K562 (cell line): Measurements from ENCODE around the gene CDH2. TPM values are rescaled to one million over a fixed set of nuclear protein-coding genes. Genes with fewer than 3 reads are reported as not detected.

ENCODE experiments used
- ATAC-seq: fragments of 200-7000 bp; cut with Tn5 transposase; 3 replicates; pipeline ENCODE4 v1.9.1; 2020; ENCODE audit warnings: moderate library complexity
- BruUV-seq: library from RNA; stranded (reverse); fragments of 400-500 nt; replicated peaks from 2 replicates; lab custom pipeline; 2021; lab: Mats Ljungman, UMichigan
- CTCF ChIA-PET: fragments of 300-600 bp; formaldehyde crosslinking; extraction: SDS; loops from one replicate; lab custom pipeline; 2021; ENCODE audit warnings: low intra/inter-chr PET ratio; lab: Yijun Ruan, JAX
- POLR2A ChIA-PET: fragments of 300-600, 350-650 bp; sonication (Branson Sonifier 250); formaldehyde crosslinking; extraction: SDS; loops from one replicate; lab custom pipeline; 2021; ENCODE audit warnings: antibody characterized with exemption, inconsistent platforms; lab: Yijun Ruan, JAX
- DNase-seq, 4 experiments: peaks; one replicate each; pipeline versions ENCODE4 v3.0.0 to v3.0.0-alpha.2; 2011 to 2018; ENCODE audit warnings: low spot score in 3 of 4, mixed read lengths in 3 of 4; ENCODE audit errors: extremely low read depth in 1 of 4
- FAIRE-seq: peaks from 2 replicates; lab custom pipeline; 2011; peaks lifted over from hg19 to GRCh38; lab: Jason Lieb, UNC
- H2AFZ ChIP-seq: 2 replicates; pipeline ENCODE4 v1.6.0; 2011; ENCODE audit warnings: low read depth, low read length, control low read depth, inconsistent platforms
- H3K27ac ChIP-seq: fragments of 200-600 bp; 3 replicates; pipeline ENCODE4 v1.8.0; 2011; ENCODE audit warnings: low read depth, mild to moderate bottlenecking, control low read depth, inconsistent platforms, low read length, moderate library complexity, mixed read lengths; ENCODE audit errors: extremely low read depth
- H3K27me3 ChIP-seq, 2 experiments: fragments of 300-600 bp in 1 of 2; 2 replicates in 1 of 2; 3 replicates in 1 of 2; pipeline versions ENCODE4 v1.6.0 to v1.8.0; 2011; ENCODE audit warnings: inconsistent platforms in 2 of 2, low read length in 2 of 2, mild to moderate bottlenecking in 1 of 2, mixed read lengths in 1 of 2, moderate library complexity in 1 of 2; ENCODE audit not compliant: control insufficient read depth in 2 of 2, insufficient read depth in 2 of 2
- H3K36me3 ChIP-seq: fragments of 300-600 bp; 3 replicates; pipeline ENCODE4 v1.8.0; 2011; ENCODE audit warnings: mild to moderate bottlenecking, low read length, inconsistent platforms; ENCODE audit not compliant: control insufficient read depth, insufficient read depth
- H3K4me1 ChIP-seq, 2 experiments: fragments of 200-600 bp in 1 of 2; replicated peaks in 1 of 2; 2 replicates in 1 of 2; 3 replicates in 1 of 2; pipeline versions ENCODE4 v1.5.1 to v1.8.0; 2011; ENCODE audit warnings: inconsistent platforms in 2 of 2, low read length in 2 of 2, mild to moderate bottlenecking in 1 of 2, mixed read lengths in 1 of 2, moderate library complexity in 1 of 2; ENCODE audit not compliant: control insufficient read depth in 2 of 2, insufficient read depth in 2 of 2
- H3K4me2 ChIP-seq: 2 replicates; pipeline ENCODE4 v1.6.1; 2011; ENCODE audit warnings: low read length, control low read depth, inconsistent platforms, mixed read lengths; ENCODE audit not compliant: insufficient read depth
- H3K4me3 ChIP-seq: fragments of 200-600 bp; sonication (generic), shearing (Covaris generic); 2 replicates; pipeline ENCODE4 v1.5.1; 2016; ENCODE audit warnings: control low read depth, inconsistent platforms
- H3K79me2 ChIP-seq: fragments of 200-600 bp; 3 replicates; pipeline ENCODE4 v1.8.0; 2011; ENCODE audit warnings: low read length, inconsistent platforms; ENCODE audit not compliant: control insufficient read depth, insufficient read depth
- H3K9ac ChIP-seq, 2 experiments: 2 replicates each; pipeline versions ENCODE4 v1.6.0 to v1.6.1; 2011; ENCODE audit warnings: low read depth in 2 of 2, low read length in 2 of 2, control low read depth in 1 of 2, inconsistent platforms in 1 of 2, mild to moderate bottlenecking in 1 of 2, mixed read lengths in 1 of 2; ENCODE audit not compliant: insufficient read depth in 1 of 2
- H3K9me1 ChIP-seq: one replicate; pipeline ENCODE4 v1.6.0; 2011; ENCODE audit warnings: inconsistent platforms, mild to moderate bottlenecking, low read length, moderate library complexity; ENCODE audit not compliant: control insufficient read depth, insufficient read depth
- H3K9me3 ChIP-seq: replicated peaks from 2 replicates; pipeline ENCODE4 v1.5.1; 2011; ENCODE audit warnings: low read depth, low read length, inconsistent platforms; ENCODE audit not compliant: control insufficient read depth, insufficient read depth
- H4K20me1 ChIP-seq: replicated peaks from 2 replicates; pipeline ENCODE4 v1.6.1; 2011; ENCODE audit warnings: low read length, inconsistent platforms, mixed read lengths; ENCODE audit not compliant: control insufficient read depth, insufficient read depth
- COPS2 ChIP-seq: fragments of 450-650 bp; conservative IDR thresholded peaks from 2 replicates; pipeline ENCODE4 v1.6.1; 2016; ENCODE audit warnings: mild to moderate bottlenecking, moderate library complexity
- ELF2 ChIP-seq: fragments of 250-450 bp; sonication (Bioruptor Pico); IDR thresholded peaks from 2 replicates; pipeline ENCODE4 v1.5.0; 2021; ENCODE audit warnings: mild to moderate bottlenecking
- FOXP1 ChIP-seq: sonication (generic); formaldehyde crosslinking; IDR thresholded peaks from 2 replicates; pipeline ENCODE4 v1.8.0; 2022; ENCODE audit warnings: mild to moderate bottlenecking, missing genetic modification reagents
- GABPB1 ChIP-seq: sonication (generic); formaldehyde crosslinking; IDR thresholded peaks from 2 replicates; pipeline ENCODE4 v1.8.0; 2022; ENCODE audit warnings: mild to moderate bottlenecking, missing genetic modification reagents
- KAT8 ChIP-seq: fragments of 450-650 bp; IDR thresholded peaks from 2 replicates; pipeline ENCODE4 v1.6.1; 2016; ENCODE audit warnings: low read depth, mild to moderate bottlenecking
- KLF13 ChIP-seq: fragments of 450-650 bp; IDR thresholded peaks from 2 replicates; pipeline ENCODE4 v1.6.1; 2016; ENCODE audit warnings: missing genetic modification characterization, low read depth, mild to moderate bottlenecking, missing compliant biosample characterization, moderate library complexity, borderline replicate concordance
- MEF2A ChIP-seq: IDR thresholded peaks from 2 replicates; pipeline ENCODE4 v1.6.1; 2011; ENCODE audit warnings: low read depth, mild to moderate bottlenecking, low read length, moderate library complexity; ENCODE audit not compliant: control insufficient read depth
- NELFE ChIP-seq: IDR thresholded peaks from 2 replicates; pipeline ENCODE4 v1.6.1; 2011; ENCODE audit warnings: mild to moderate bottlenecking; ENCODE audit not compliant: insufficient read depth, insufficient read length
- RBM22 ChIP-seq: fragments of 200-400 bp; formaldehyde crosslinking; IDR thresholded peaks from 2 replicates; pipeline ENCODE4 v1.6.1; 2018; ENCODE audit warnings: low read length, low read depth; ENCODE audit not compliant: poor library complexity, severe bottlenecking
- RFX1 ChIP-seq: fragments of 450-650 bp; IDR thresholded peaks from 2 replicates; pipeline ENCODE4 v1.6.1; 2016; ENCODE audit warnings: mild to moderate bottlenecking, moderate library complexity
- RHOXF2B ChIP-seq: fragments of 250-450 bp; sonication (Bioruptor Pico); conservative IDR thresholded peaks from 2 replicates; pipeline ENCODE4 v1.5.1; 2021
- SRSF1 ChIP-seq: fragments of 200-400 bp; formaldehyde crosslinking; IDR thresholded peaks from 2 replicates; pipeline ENCODE4 v1.6.1; 2017; ENCODE audit warnings: mild to moderate bottlenecking, low read depth, low read length, moderate library complexity
- TAF15 ChIP-seq: fragments of 200-400 bp; formaldehyde crosslinking; IDR thresholded peaks from 2 replicates; pipeline ENCODE4 v1.6.1; 2017; ENCODE audit warnings: mild to moderate bottlenecking, low read depth, low read length, moderate library complexity
- TFAM ChIP-seq: fragments of 250-450 bp; sonication (Bioruptor Pico); conservative IDR thresholded peaks from 2 replicates; pipeline ENCODE4 v1.5.0; 2021; ENCODE audit warnings: mild to moderate bottlenecking, moderate library complexity
- TFAP4 ChIP-seq: sonication (generic); formaldehyde crosslinking; IDR thresholded peaks from 2 replicates; pipeline ENCODE4 v1.8.0; 2022; ENCODE audit warnings: missing genetic modification reagents, mild to moderate bottlenecking, moderate library complexity, borderline replicate concordance
- ZBTB34 ChIP-seq: fragments of 250-450 bp; sonication (Bioruptor Pico); IDR thresholded peaks from 2 replicates; pipeline ENCODE4 v1.8.0; 2021; ENCODE audit warnings: mild to moderate bottlenecking, moderate library complexity
- ZNF232 ChIP-seq: sonication (generic); formaldehyde crosslinking; IDR thresholded peaks from 2 replicates; pipeline ENCODE4 v1.8.0; 2022; ENCODE audit warnings: mild to moderate bottlenecking, missing genetic modification reagents
- ZNF740 ChIP-seq, 3 experiments: fragments of 200-800 bp in 1 of 3; sonication (Bioruptor generic) in 1 of 3; sonication (generic) in 1 of 3; formaldehyde crosslinking in 1 of 3; IDR thresholded peaks; 2 replicates each; pipeline versions ENCODE4 v1.6.1 to v1.8.0; 2016 to 2022; ENCODE audit warnings: mild to moderate bottlenecking in 2 of 3, missing compliant biosample characterization in 2 of 3, missing genetic modification characterization in 2 of 3, missing genetic modification reagents in 1 of 3
- ZNF79 ChIP-seq: fragments of 250-450 bp; sonication (Bioruptor Pico); IDR thresholded peaks from 2 replicates; pipeline ENCODE4 v1.4.0; 2020; ENCODE audit warnings: low read depth, mild to moderate bottlenecking, moderate library complexity
- WGBS: fragments of 100-300 bp; shearing (Covaris generic); methylation state at CpG from one replicate; pipeline ENCODE4 v1.1.6; 2016; ENCODE audit warnings: low coverage, mixed read lengths; ENCODE audit not compliant: insufficient coverage; ENCODE audit errors: missing lambda C conversion rate; 5-methylcytosine and 5-hydroxymethylcytosine counted together
- in situ Hi-C: fragments of 300-500 bp; cut with MboI; formaldehyde crosslinking; loops from 4 replicates; pipeline ENCODE4 v1.15.0; 2018; ENCODE audit warnings: inconsistent platforms, mixed read lengths
- intact Hi-C: fragments of 100-400 bp; cut with micrococcal nuclease; formaldehyde crosslinking; loops from 2 replicates; pipeline ENCODE4 v1.14.2; 2022
- polyA plus RNA-seq, 8 experiments: library from polyadenylated mRNA; depleted of rRNA in 4 of 8; stranded (reverse) in 5 of 8; unstranded in 3 of 8; fragments of >200 nt; fragmentation: Nextera tagmentation in 2 of 8; fragmentation: Illumina TruSeq in 1 of 8; extraction: Ambion mirVana in 2 of 8; extraction: Trizol in 1 of 8; gene quantifications; 2 replicates each; pipeline versions ENCODE4 v1.2.1 to v1.2.3, GENCODE V29; 2011 to 2014; ENCODE audit warnings: inconsistent platforms in 1 of 8, missing spikeins in 1 of 8
- total RNA-seq, 7 experiments: library from RNA; depleted of rRNA in 6 of 7; stranded (reverse); fragments of >200 nt in 6 of 7; fragmentation: Illumina TruSeq in 2 of 7; extraction: Trizol in 2 of 7; gene quantifications; 2 replicates each; pipeline versions ENCODE4 v1.2.1 to v1.2.3, GENCODE V29; 2011 to 2021; ENCODE audit warnings: low replicate concordance in 1 of 7

The CDH2 gene
- total and polyA plus RNA-seq, 9 of the 15 experiments (the other 6 are each of a cell fraction or from before 2014, with no cell fraction given) = 0.04 TPM; not detected in 8

- TF ChIP-seq ZBTB34 (CRISPR knock-in tag) (no peak), FOXP1 (CRISPR knock-in tag) (no peak), MEF2A (no peak), TFAP4 (CRISPR knock-in tag) (no peak), SRSF1 (no peak), RHOXF2B (no peak), ELF2 (no peak), TAF15 (no peak)
Measured at GRCh38 chr18:28158083-28158581, 18.8 kb downstream of the CDH2 start (continued).

GRCh38 chr18:28153485-28154065, 23.4 kb downstream of the CDH2 start:
- Histone ChIP-seq H3K4me1 (no peaks in the 10 kb centered on the region), H3K79me2 (no peaks in the 10 kb centered on the region), H3K36me3 (no peaks in the 10 kb centered on the region), H3K4me3 (no peak overlapping the region), H3K27me3 (no peaks in the 10 kb centered on the region), H4K20me1 (no peaks in the 10 kb centered on the region), H2AFZ (no peak overlapping the region), H3K9me3 (0 out of 2 replicates have a peak, but pooled peaks cover under 1% of the 10 kb centered on the region), H3K4me2 (no peak overlapping the region), H3K9me1 (no peaks in the 10 kb centered on the region), H3K27ac (no peak overlapping the region), H3K9ac (no peak overlapping the region)
- in situ Hi-C loops (no loop called here), intact Hi-C loops (no loop called here)
- FAIRE-seq = no peak
- DNase-seq = no peak
- no peak for ATAC-seq
- WGBS = 2% methylated on average over 3 of the region's 3 CpGs
- TF ChIP-seq ZNF740 (CRISPR knock-in tag; IDR thresholded peaks at IDR 0.05) (no peak), ZNF740 (tag; IDR thresholded peaks at IDR 0.05) (no peak), RBM22 (no peak), GABPB1 (CRISPR knock-in tag) (no peak), ZNF232 (no peak), ZNF79 (no peak), NELFE (no peak), COPS2 (no peak), KLF13 (tag) (no peak), RFX1 (no peak), TFAM (CRISPR knock-in tag) (no peak), KAT8 (no peak)
- ChIA-PET POLR2A (interaction anchor here (0.6 kb wide), 2 partner anchors 95 to 1684 kb away, joined by 3 to 4 read pairs; no protein-coding TSS in a partner anchor), CTCF (no interaction called here)
- BruUV-seq = no TSS peak
